ENCODE data around the gene ASCC3.
"Not testable (repeated sequence)": the region's sequence is repeated elsewhere in the genome, so short reads cannot be mapped to it uniquely, and the experiment has no call there.

Gene ASCC3

DNA sequence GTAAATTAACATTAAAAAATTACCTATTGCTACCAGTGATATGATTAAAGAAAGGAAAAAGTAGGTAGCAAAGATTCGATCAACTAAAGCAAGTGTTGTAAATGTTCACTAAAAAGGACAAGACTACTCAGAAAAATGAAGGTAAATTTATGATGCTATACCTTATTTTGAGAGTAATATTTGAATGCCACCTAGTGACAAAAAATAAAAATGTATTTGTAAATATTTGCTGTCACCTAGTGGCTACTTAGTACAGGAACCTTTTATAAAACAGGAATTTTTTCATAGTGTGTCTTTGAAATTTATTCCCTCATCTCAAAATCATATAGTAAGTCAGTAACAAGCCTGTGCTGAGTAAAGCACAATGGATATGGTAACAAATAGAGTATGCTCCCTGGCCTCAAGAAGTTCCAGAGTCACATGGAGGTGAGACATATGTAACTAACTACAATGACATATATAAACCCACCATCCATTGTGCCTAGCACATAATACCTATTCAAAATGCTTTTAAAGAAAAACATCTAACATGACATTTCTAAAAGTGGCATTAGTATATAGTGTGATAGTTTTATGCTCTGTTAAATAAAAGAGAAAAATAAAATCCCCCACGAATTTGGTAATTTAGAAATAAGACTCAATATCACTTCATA lies 223.3 kb downstream of the ASCC3 start:
- no peak for DNase-seq

DNA sequence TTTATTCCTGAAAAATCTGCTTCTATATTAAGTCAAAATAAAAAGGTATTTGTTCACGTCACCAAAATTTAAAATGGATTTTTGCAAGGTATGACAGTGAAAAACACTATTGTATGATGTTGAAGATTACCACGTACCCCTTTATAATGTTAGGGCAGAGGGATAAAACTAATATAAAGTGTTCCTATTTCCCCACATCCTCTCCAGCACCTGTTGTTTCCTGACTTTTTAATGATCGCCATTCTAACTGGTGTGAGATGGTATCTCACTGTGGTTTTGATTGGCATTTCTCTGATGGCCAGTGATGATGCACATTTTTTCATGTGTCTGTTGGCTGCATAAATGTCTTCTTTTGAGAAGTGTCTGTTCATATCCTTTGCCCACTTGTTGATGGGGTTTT lies 240.0 kb downstream of the ASCC3 start:
- DNase-seq: not testable (repeated sequence)

GRCh38 chr6:100633096-100633777 lies 247.9 kb downstream of the ASCC3 start:
- DNase-seq: no peak

DNA sequence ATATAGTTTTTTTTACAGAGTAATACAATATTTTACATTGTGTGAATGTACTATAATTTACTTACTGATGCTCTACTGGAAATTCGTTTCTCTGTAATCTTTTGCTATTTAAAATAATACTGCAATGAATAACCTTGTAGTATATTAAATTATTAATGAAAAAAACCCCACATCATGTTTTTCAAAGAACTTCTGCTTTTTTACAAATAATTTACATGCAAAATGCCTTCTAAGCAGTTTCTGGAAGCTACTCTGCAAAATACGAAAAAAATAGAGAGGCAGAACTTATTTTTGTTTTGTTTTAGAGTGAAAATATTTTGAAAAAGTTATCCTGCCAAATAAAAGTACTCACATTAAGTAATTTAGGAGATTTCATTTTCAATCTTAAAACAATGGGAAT lies 250.6 kb downstream of the ASCC3 start:
- no peak for DNase-seq

DNA sequence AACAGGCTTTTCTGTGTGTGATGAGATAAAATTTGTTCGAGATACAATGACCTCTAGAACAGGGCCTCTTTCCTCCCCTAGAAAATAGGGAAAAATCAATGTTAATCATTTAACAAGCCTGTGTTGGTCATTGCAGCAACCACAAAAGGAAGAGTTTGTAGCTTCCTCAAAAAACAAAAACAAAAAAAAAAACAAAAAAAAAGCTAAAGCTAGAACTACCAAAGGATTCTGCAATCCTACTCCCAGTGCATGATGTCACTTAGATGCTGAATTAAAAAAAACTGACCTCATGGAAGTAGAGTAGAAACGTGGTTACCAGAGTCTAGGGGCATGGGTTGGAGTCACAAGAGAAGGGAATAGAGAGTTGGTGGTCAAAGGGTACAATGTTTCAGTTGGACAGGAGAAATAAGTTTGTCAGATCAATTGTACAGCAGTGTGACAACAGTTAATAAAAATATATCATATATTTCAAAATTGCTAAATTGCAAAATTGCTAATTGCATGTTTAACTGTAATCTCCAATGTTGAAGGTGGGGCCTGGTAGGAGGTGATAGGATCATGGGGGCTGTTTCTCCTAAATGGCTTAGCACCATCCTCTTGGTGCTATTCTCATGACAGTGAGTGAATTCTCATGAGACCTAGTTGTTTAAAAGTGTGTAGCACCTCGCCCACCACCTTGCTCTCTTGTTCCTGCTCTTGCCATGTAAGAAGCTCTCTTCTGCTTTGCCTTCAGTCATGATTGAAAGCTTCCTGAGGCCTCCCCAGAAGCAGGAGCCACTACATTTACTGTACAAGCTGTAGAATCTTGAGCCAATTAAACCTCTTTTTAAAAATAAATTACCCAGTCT lies 253.0 kb downstream of the ASCC3 start:
- no peak for DNase-seq

- DNase-seq: no peak
Observed at GRCh38 chr6:100626721-100627120, 254.4 kb downstream of the ASCC3 start.

- no peak for DNase-seq
Observed at GRCh38 chr6:100622907-100623692, 258.0 kb downstream of the ASCC3 start.

DNA sequence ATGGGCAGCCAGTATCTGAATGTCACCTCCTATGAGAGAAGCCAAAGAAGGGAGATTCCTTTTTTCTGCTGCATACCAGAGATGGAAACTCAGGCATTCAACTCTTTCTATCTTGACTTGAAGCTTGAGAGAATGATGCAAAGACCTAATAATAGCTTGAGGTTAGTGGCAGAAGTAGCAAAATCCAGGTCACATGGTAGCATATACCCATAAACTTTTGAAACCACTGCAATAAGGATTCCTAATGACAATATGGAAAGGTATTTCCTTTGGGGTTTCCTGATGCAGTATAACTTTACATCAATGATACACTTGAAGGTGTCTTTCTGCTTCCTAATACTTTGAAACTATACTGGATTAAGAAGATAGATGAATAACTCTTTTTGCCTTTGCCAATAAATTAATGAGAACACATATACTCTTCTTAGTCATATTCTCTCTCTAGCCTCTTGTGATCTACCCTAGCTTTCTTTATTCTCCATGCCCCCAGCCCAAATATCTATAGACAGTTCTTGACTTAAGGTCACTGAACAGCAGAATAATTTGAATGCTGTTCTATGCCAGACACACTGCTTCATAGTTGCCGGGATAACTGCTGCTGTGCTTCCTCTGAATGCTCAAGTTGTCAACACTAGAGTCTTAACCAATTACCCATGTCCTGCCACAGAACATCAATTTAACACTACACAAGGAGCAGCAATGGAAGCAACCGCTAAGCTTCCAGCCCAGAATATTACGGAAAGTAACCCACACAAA lies 260.9 kb downstream of the ASCC3 start:
- DNase-seq: no peak

DNA sequence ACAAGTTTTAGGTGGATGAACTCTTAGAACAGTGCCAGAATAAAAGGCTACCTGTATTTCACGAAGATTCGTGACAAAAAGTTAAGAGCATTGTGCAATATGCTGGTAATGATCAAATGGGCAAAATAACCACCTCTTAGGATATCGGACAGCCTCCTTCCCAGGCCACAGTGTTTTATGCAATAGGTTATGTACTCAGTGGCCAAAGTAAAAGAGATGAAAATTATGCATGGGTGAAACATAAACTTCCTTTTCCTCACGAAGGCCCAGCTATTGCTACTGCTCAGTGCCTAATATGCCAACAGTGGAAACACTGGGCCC lies 262.8 kb downstream of the ASCC3 start:
- no peak for DNase-seq

- no peak for DNase-seq
Observed at GRCh38 chr6:100617633-100618350, 263.3 kb downstream of the ASCC3 start.

DNA sequence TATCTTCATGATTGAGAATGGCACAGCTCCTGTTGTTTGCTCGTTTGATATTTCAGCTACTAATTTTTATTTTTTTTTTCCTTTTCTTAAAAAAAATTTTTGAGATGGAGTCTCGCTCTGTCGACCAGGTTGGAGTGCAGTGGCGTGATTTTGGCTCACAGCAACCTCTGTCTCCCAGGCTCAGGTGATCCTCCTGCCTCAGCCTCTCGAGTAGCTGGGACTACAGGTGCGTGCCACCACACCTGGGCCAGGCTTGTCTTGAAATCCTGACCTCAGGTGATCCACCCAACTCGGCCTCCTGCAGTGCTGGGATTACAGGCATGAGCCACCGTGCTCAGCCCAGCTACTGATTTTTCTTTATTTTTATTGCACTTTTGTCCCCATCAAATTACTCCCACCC lies 266.2 kb downstream of the ASCC3 start:
- no peak for DNase-seq

GRCh38 chr6:100614386-100614785 lies 266.7 kb downstream of the ASCC3 start:
- DNase-seq: no peak

GRCh38 chr6:100613656-100614055 lies 267.5 kb downstream of the ASCC3 start:
- no peak for DNase-seq

GRCh38 chr6:100612094-100612493 lies 269.0 kb downstream of the ASCC3 start:
- no peak for DNase-seq

DNA sequence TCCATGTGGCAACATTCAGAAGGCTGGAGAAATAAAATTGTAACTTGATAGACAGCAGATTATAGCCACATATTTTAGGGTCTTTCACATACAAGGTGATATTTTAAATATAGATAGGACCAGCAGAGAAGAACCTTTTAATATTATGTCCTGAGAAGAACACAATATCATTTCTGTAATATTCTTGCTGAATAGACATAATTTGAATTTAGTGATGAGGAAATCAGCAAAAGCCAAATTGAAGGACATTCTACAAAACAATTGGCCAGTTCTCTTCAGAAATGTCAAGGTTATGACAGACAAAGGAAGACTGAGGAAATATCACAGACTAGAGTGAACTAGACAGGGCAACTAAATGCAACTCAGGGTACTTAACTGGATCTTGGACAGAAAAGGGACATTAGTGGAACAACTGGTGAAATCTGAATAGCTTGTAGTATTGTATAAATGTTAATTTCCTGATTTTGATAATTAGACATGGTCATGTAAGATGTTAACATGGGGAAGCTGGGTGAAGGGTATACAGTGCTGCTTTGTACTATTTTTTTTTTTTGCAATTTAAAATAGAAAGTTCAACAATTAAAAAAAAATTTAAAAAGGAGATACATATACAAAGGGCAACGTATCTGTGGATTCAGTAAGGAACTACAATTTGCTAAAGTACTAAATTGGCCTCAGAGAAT lies 281.9 kb downstream of the ASCC3 start:
- DNase-seq: no peak

- no peak for DNase-seq
Observed at GRCh38 chr6:100595456-100595855, 285.7 kb downstream of the ASCC3 start.

- DNase-seq: no peak
Observed at GRCh38 chr6:100593522-100593921, 287.6 kb downstream of the ASCC3 start.

GRCh38 chr6:100592929-100593328 lies 288.2 kb downstream of the ASCC3 start:
- DNase-seq: no peak

GRCh38 chr6:100577425-100577824 lies 303.7 kb downstream of the ASCC3 start:
- DNase-seq: no peak

DNA sequence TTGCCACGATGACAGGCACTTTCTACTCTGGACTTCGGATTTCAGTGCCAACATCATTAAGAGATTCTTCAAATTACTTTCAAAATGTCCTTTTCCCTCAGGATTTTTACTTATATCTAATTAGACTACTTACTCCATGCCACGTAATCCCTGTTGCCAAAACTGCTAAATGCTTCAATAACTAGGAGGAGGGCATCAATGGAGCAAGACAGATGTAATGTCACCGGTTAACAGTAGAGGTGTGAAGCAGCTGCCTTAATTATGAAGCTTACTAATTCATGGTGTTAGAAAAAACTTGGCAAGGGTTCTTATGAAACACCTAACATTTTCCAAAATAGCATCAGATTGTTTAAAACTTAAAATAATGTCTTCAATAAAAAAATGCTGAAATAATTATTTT lies 305.2 kb downstream of the ASCC3 start:
- DNase-seq: no peak

DNA sequence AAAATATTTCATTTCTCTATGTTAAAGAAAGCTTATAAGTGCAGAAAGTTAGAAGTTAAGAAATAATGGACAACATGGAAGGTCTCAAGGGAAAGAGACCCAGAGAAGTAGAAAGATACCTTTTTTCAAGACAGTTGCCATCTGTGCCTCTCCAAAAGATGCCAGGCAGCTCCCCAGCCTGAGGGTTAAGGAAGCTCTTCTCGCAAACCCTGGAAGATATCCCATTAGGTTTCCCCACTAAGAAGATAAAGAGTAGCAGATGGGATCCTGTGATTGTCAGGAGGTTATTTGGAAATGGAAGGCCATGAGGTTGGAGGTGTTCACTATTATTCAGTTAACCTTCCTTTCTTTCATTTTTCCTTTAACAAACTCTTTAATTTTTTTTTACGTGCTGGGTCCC lies 306.3 kb downstream of the ASCC3 start:
- no peak for DNase-seq
